Measurements from ENCODE around the gene RHEBL1.
"Not testable (repeated sequence)": the region's sequence is repeated elsewhere in the genome, so short reads cannot be mapped to it uniquely, and the experiment has no call there.

Gene RHEBL1

DNA sequence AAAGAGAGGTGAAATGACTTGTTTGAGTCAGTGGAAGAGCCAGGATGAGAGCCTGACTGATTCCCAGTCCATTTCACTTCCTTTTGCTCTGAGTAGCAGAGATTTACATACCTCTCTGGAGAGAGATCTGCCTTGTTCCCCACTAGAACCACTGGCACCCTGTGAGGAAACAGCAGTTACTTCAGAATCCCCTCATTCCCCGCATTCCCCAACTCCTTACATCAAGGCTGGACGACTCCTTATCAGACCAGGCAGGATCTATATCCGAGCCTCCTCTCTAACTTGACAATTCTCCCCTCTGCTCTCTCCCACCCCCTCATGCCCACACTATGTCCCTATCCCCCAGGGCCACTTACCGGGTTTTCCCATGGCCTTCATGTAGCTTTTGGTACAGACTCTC, 3.7 kb downstream of the RHEBL1 start:
- no CpG with 5 or more reads among the region's 4 CpGs for WGBS, 2 donors (ENCODE audit: extremely low coverage in 2 of 2, insufficient read length in 2 of 2, insufficient replicate concordance in 1 of 2)
- no peak for DNase-seq (ENCODE audit: low spot score)

DNA sequence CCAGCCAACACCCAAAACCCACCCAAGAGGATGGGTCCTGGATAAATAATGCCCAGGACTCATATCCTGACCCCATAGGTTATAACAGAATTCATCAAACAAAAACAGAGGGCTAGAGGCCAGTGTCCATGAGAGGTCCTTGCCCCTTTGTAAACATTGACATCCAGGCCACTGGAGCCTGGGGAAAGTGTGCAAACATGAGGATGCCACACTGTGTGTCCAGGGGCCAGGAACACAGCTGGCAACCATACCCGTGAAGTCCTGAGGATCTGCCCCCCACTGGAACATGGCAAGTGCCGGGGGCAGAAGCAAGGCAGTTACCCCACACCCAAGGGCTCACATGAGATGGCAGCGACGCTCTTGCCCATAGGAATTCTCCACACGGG, 5.0 kb downstream of the RHEBL1 start:
- no peak overlapping the region for H2BK5ac ChIP-seq (ENCODE audit: low read length)
- WGBS, 2 donors (ENCODE audit: extremely low coverage in 2 of 2, insufficient read length in 2 of 2, insufficient replicate concordance in 1 of 2), result no CpG with 5 or more reads among the region's 5 CpGs
- no peak overlapping the region for H3K18ac ChIP-seq (ENCODE audit: low read length)
- no peaks in the 10 kb centered on the region for H3K9me3 ChIP-seq (replicated peaks in 1 of 2; ENCODE audit: control insufficient read depth in 2 of 2, insufficient read depth in 1 of 2, low read depth in 1 of 2, low read length in 2 of 2)
- H3K27ac ChIP-seq (replicated peaks; ENCODE audit: low read length), result no peak overlapping the region
- no peak overlapping the region for H2BK15ac ChIP-seq (ENCODE audit: low read length)
- H2BK120ac ChIP-seq (ENCODE audit: low read depth, low read length), result no peak overlapping the region
- H3K4ac ChIP-seq (ENCODE audit: low read length), result no peak overlapping the region
- H3K4me2 ChIP-seq (ENCODE audit: insufficient read depth, low read length, poor library complexity, severe bottlenecking), result no peak overlapping the region
- H3K4me3 ChIP-seq (ENCODE audit: low read length in 2 of 2), result no peak overlapping the region
- no peak overlapping the region for H2AFZ ChIP-seq (ENCODE audit: low read length)
- peaks cover 0 to 3% of the 10 kb centered on the region in 2 donors for H3K36me3 ChIP-seq (replicated peaks in 1 of 2; ENCODE audit: control insufficient read depth in 2 of 2, insufficient read depth in 2 of 2, low read length in 2 of 2)
- no peak overlapping the region for H4K91ac ChIP-seq (ENCODE audit: low read depth, low read length, poor library complexity)
- DNase-seq (ENCODE audit: low spot score), result no peak
- H2AK5ac ChIP-seq (ENCODE audit: low read depth, low read length), result no peak overlapping the region
- peaks cover 0 to 7% (median 0%) of the 10 kb centered on the region in 3 experiments for H3K27me3 ChIP-seq (ENCODE audit: control insufficient read depth in 3 of 3, insufficient read depth in 3 of 3, low read depth in 1 of 3, low read length in 3 of 3)
- peak overlapping the region; percentile 27 for H3K9ac ChIP-seq (ENCODE audit: low read depth, low read length, poor library complexity)
- no peaks in the 10 kb centered on the region for H3K79me1 ChIP-seq (ENCODE audit: low read depth, low read length)
- H3K4me1 ChIP-seq (ENCODE audit: control insufficient read depth in 2 of 2, insufficient read depth in 1 of 2, low read depth in 1 of 2, low read length in 2 of 2), result peaks cover 7 to 11% of the 10 kb centered on the region in 2 donors
- H4K8ac ChIP-seq (ENCODE audit: low read depth, low read length), result no peak overlapping the region
- H3K23ac ChIP-seq (ENCODE audit: low read depth, low read length, poor library complexity), result no peak overlapping the region
- no peak overlapping the region for H2BK12ac ChIP-seq (ENCODE audit: low read length)
- H3K14ac ChIP-seq (ENCODE audit: low read length), result no peak overlapping the region

More for the DNA sequence above, 3.7 kb downstream of the RHEBL1 start:
- Histone ChIP-seq H3K36me3 (replicated peaks in 1 of 2; ENCODE audit: control insufficient read depth in 2 of 2, insufficient read depth in 2 of 2, low read length in 2 of 2) (peaks cover 0 to 3% of the 10 kb centered on the region in 2 donors), H2BK5ac (ENCODE audit: low read length) (no peak overlapping the region), H2BK120ac (ENCODE audit: low read depth, low read length) (no peak overlapping the region), H3K27ac (replicated peaks; ENCODE audit: low read length) (no peak overlapping the region), H2AK5ac (ENCODE audit: low read depth, low read length) (no peak overlapping the region), H3K14ac (ENCODE audit: low read length) (no peak overlapping the region), H3K4me3 (ENCODE audit: low read length in 2 of 2) (no peak overlapping the region), H3K9me3 (replicated peaks in 1 of 2; ENCODE audit: control insufficient read depth in 2 of 2, insufficient read depth in 1 of 2, low read depth in 1 of 2, low read length in 2 of 2) (no peaks in the 10 kb centered on the region), H3K4ac (ENCODE audit: low read length) (no peak overlapping the region), H3K4me1 (ENCODE audit: control insufficient read depth in 2 of 2, insufficient read depth in 1 of 2, low read depth in 1 of 2, low read length in 2 of 2) (peaks cover 6 to 12% of the 10 kb centered on the region in 2 donors), H3K27me3 (ENCODE audit: control insufficient read depth in 3 of 3, insufficient read depth in 3 of 3, low read depth in 1 of 3, low read length in 3 of 3) (peaks cover 0 to 7% (median 0%) of the 10 kb centered on the region in 3 experiments), H4K8ac (ENCODE audit: low read depth, low read length) (no peak overlapping the region), H2BK15ac (ENCODE audit: low read length) (no peak overlapping the region), H3K18ac (ENCODE audit: low read length) (no peak overlapping the region), H4K91ac (ENCODE audit: low read depth, low read length, poor library complexity) (no peak overlapping the region), H2BK12ac (ENCODE audit: low read length) (no peak overlapping the region), H3K79me1 (ENCODE audit: low read depth, low read length) (no peaks in the 10 kb centered on the region), H3K4me2 (ENCODE audit: insufficient read depth, low read length, poor library complexity, severe bottlenecking) (no peak overlapping the region), H2AFZ (ENCODE audit: low read length) (no peak overlapping the region), H3K23ac (ENCODE audit: low read depth, low read length, poor library complexity) (no peak overlapping the region), H3K9ac (ENCODE audit: low read depth, low read length, poor library complexity) (no peak overlapping the region)

DNA sequence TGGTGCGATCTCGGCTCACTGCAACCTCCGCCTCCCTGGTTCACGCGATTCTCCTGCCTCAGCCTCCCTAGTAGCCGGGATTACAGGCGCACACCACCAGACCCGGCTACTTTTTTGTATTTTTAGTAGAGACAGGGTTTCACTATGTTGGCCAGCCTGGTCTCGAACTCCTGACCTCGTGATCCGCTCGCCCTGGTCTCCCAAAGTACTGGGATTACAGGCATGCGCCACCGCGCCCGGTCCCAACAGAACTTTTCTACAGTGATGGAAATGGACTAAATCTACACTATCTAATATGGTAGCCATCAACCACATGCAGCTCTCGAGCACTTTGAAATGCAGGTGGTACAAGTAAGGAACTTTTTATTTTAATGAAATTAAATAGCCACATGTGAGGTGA, 7.9 kb downstream of the RHEBL1 start:
- peaks cover 0 to 14% of the 10 kb centered on the region in 2 donors for H3K36me3 ChIP-seq (replicated peaks in 1 of 2; ENCODE audit: control insufficient read depth in 2 of 2, insufficient read depth in 2 of 2, low read length in 2 of 2)
- not testable (repeated sequence) for H3K14ac ChIP-seq (ENCODE audit: low read length); H2BK120ac ChIP-seq (ENCODE audit: low read depth, low read length); H4K8ac ChIP-seq (ENCODE audit: low read depth, low read length); H3K9me3 ChIP-seq (replicated peaks in 1 of 2; ENCODE audit: control insufficient read depth in 2 of 2, insufficient read depth in 1 of 2, low read depth in 1 of 2, low read length in 2 of 2); H2BK5ac ChIP-seq (ENCODE audit: low read length); H2BK12ac ChIP-seq (ENCODE audit: low read length); H3K27ac ChIP-seq (replicated peaks; ENCODE audit: low read length); H2BK15ac ChIP-seq (ENCODE audit: low read length); H3K23ac ChIP-seq (ENCODE audit: low read depth, low read length, poor library complexity); H3K4me3 ChIP-seq (ENCODE audit: low read length in 2 of 2); H3K18ac ChIP-seq (ENCODE audit: low read length); H3K9ac ChIP-seq (ENCODE audit: low read depth, low read length, poor library complexity); H3K27me3 ChIP-seq (ENCODE audit: control insufficient read depth in 3 of 3, insufficient read depth in 3 of 3, low read depth in 1 of 3, low read length in 3 of 3); DNase-seq (ENCODE audit: low spot score); H3K4me2 ChIP-seq (ENCODE audit: insufficient read depth, low read length, poor library complexity, severe bottlenecking); H4K91ac ChIP-seq (ENCODE audit: low read depth, low read length, poor library complexity); H3K4ac ChIP-seq (ENCODE audit: low read length); H2AK5ac ChIP-seq (ENCODE audit: low read depth, low read length)
- peak overlapping the region; percentile 99 for H2AFZ ChIP-seq (ENCODE audit: low read length)
- WGBS, 2 donors (ENCODE audit: extremely low coverage in 2 of 2, insufficient read length in 2 of 2, insufficient replicate concordance in 1 of 2), result no CpG with 5 or more reads among the region's 17 CpGs
- peaks cover 22 to 23% of the 10 kb centered on the region in 2 donors for H3K4me1 ChIP-seq (ENCODE audit: control insufficient read depth in 2 of 2, insufficient read depth in 1 of 2, low read depth in 1 of 2, low read length in 2 of 2)
- peaks cover 11% of the 10 kb centered on the region for H3K79me1 ChIP-seq (ENCODE audit: low read depth, low read length)

DNA sequence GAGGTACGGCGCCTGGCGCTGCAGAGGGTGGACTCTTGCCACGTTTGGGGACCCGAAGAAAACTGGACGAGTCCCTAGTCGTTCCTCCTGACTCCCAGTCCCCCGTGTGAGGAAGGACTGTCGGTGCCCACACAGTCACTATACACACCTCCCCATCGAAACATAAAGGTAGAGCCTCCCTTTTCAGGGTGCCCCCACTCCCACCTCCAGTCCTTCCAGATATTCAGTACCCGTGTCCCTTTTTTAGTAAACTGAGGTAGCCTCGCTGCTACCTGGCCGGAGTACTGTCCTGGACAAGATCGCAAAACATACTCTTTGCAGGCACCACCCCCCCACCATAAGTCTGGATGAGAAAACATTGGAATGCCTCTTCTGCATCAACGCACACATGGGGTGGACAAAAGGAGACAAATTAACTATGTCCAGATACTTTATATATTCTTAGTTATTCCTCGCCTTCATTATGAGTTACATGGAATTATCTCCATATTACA, 8.6 kb downstream of the RHEBL1 start:
- no peak for DNase-seq (ENCODE audit: low spot score)
- Histone ChIP-seq H3K36me3 (replicated peaks in 1 of 2; ENCODE audit: control insufficient read depth in 2 of 2, insufficient read depth in 2 of 2, low read length in 2 of 2) (peaks cover 0 to 21% of the 10 kb centered on the region in 2 donors), H4K8ac (ENCODE audit: low read depth, low read length) (no peak overlapping the region), H2BK12ac (ENCODE audit: low read length) (no peak overlapping the region), H2BK5ac (ENCODE audit: low read length) (peak overlapping the region; percentile 97), H3K14ac (ENCODE audit: low read length) (no peak overlapping the region), H3K23ac (ENCODE audit: low read depth, low read length, poor library complexity) (peak overlapping the region; percentile 75), H3K9me3 (replicated peaks in 1 of 2; ENCODE audit: control insufficient read depth in 2 of 2, insufficient read depth in 1 of 2, low read depth in 1 of 2, low read length in 2 of 2) (no peaks in the 10 kb centered on the region), H2BK120ac (ENCODE audit: low read depth, low read length) (no peak overlapping the region), H2BK15ac (ENCODE audit: low read length) (no peak overlapping the region), H2AFZ (ENCODE audit: low read length) (peak overlapping the region; percentile 99), H3K9ac (ENCODE audit: low read depth, low read length, poor library complexity) (no peak overlapping the region), H3K4ac (ENCODE audit: low read length) (no peak overlapping the region), H3K27me3 (ENCODE audit: control insufficient read depth in 3 of 3, insufficient read depth in 3 of 3, low read depth in 1 of 3, low read length in 3 of 3) (no peaks in the 10 kb centered on the region), H3K79me1 (ENCODE audit: low read depth, low read length) (peaks cover 11% of the 10 kb centered on the region), H3K18ac (ENCODE audit: low read length) (peak overlapping the region; percentile 96), H3K4me3 (ENCODE audit: low read length in 2 of 2) (peak overlapping the region; percentile 80 to 98), H2AK5ac (ENCODE audit: low read depth, low read length) (no peak overlapping the region), H3K4me2 (ENCODE audit: insufficient read depth, low read length, poor library complexity, severe bottlenecking) (peak overlapping the region; percentile 69), H3K27ac (replicated peaks; ENCODE audit: low read length) (peak overlapping the region; percentile 91), H3K4me1 (ENCODE audit: control insufficient read depth in 2 of 2, insufficient read depth in 1 of 2, low read depth in 1 of 2, low read length in 2 of 2) (peaks cover 26 to 31% of the 10 kb centered on the region in 2 donors), H4K91ac (ENCODE audit: low read depth, low read length, poor library complexity) (no peak overlapping the region)
- no CpG with 5 or more reads among the region's 16 CpGs for WGBS, 2 donors (ENCODE audit: extremely low coverage in 2 of 2, insufficient read length in 2 of 2, insufficient replicate concordance in 1 of 2)
